ENCODE results near the gene ADGRL1. TPM values are rescaled to one million over a fixed set of nuclear protein-coding genes. Genes with fewer than 3 reads are reported as not detected.
"Not testable (repeated sequence)": the region's sequence is repeated elsewhere in the genome, so short reads cannot be mapped to it uniquely, and the experiment has no call there.

The ADGRL1 gene
- total RNA-seq, 2 experiments from 2014 or later = 22.2 to 23.9 TPM

DNA sequence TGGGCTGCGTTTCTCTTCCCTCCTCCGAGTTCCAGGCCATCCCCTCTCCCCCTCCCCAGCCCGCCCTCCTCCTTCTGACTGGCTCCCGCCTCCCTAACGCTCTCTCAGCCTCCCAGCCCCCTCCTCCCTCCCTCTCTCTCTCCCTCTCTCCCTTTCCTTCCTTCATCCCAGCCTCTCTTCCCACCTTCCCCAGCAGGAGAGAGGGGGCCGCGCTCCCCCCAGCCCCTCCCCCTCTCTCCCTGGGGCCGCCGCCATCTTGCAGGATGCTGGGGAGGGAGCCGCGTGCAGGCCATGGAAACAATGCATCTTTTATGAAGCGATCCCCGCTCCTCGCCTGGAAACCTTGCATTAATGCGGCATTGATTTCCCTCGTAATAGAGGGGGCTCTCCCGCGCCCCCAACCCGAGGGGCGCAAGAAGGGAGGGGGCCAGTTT lies 42.6 kb upstream of the ADGRL1 start:
- peak overlapping the region in 1 of 2 donors; percentile 13 for H3K27ac ChIP-seq (ENCODE audit: low read depth in 1 of 2, low read length in 2 of 2)
- peak; percentile 8 to 64 (median 37) for DNase-seq

GRCh38 chr19:14247548-14248471 lies 41.8 kb upstream of the ADGRL1 start:
- H3K27me3 ChIP-seq (ENCODE audit: control insufficient read depth in 1 of 2, insufficient read depth in 2 of 2, low read length in 2 of 2); H3K36me3 ChIP-seq (ENCODE audit: insufficient read depth, low read length); intact Hi-C loops (cut with DNase I, micrococcal nuclease); H3K9me3 Mint-ChIP-seq; H3K4me1 Mint-ChIP-seq (ENCODE audit: low read depth); POLR2A ChIA-PET; H3K27me3 Mint-ChIP-seq; H3K9me3 ChIP-seq (ENCODE audit: control insufficient read depth in 1 of 2, insufficient read depth in 1 of 2, low read length in 2 of 2); H3K36me3 Mint-ChIP-seq (ENCODE audit: low read depth); CTCF ChIA-PET; H3K27ac ChIP-seq (ENCODE audit: low read depth in 1 of 2, low read length in 2 of 2): not testable (repeated sequence)
- Mint-ChIP-seq H3K4me3 (peak overlapping the region; percentile 84), H3K27ac (peak overlapping the region; percentile 70)
- DNase-seq (peak in 2 of 14 experiments; percentile 8 to 33), ATAC-seq (ENCODE audit: poor library complexity) (peak; percentile 38)
- peaks cover 21% of the 10 kb centered on the region for H3K4me1 ChIP-seq (ENCODE audit: insufficient read depth, low read length)
- peak overlapping the region; percentile 61 for H3K4me3 ChIP-seq (ENCODE audit: low read length)

More for the DNA sequence above, 42.6 kb upstream of the ADGRL1 start:
- Mint-ChIP-seq H3K27ac (peak overlapping the region; percentile 70), H3K27me3 (no peaks in the 10 kb centered on the region), H3K9me3 (no peaks in the 10 kb centered on the region), H3K4me3 (peak overlapping the region; percentile 68), H3K36me3 (ENCODE audit: low read depth) (no peaks in the 10 kb centered on the region), H3K4me1 (ENCODE audit: low read depth) (peaks cover 5% of the 10 kb centered on the region)
- peak; percentile 81 for ATAC-seq (ENCODE audit: poor library complexity)
- TF ChIP-seq, protein P1, sequence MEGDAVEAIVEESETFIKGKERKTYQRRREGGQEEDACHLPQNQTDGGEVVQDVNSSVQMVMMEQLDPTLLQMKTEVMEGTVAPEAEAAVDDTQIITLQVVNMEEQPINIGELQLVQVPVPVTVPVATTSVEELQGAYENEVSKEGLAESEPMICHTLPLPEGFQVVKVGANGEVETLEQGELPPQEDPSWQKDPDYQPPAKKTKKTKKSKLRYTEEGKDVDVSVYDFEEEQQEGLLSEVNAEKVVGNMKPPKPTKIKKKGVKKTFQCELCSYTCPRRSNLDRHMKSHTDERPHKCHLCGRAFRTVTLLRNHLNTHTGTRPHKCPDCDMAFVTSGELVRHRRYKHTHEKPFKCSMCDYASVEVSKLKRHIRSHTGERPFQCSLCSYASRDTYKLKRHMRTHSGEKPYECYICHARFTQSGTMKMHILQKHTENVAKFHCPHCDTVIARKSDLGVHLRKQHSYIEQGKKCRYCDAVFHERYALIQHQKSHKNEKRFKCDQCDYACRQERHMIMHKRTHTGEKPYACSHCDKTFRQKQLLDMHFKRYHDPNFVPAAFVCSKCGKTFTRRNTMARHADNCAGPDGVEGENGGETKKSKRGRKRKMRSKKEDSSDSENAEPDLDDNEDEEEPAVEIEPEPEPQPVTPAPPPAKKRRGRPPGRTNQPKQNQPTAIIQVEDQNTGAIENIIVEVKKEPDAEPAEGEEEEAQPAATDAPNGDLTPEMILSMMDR (IDR thresholded peaks at IDR 0.05) = no peak
- POLR2A ChIA-PET = no interaction called here
- CTCF ChIA-PET = no interaction called here
- Histone ChIP-seq H3K4me1 (ENCODE audit: insufficient read depth, low read length) (peaks cover 21% of the 10 kb centered on the region), H3K9me3 (ENCODE audit: control insufficient read depth in 1 of 2, insufficient read depth in 1 of 2, low read length in 2 of 2) (no peaks in the 10 kb centered on the region), H3K27me3 (ENCODE audit: control insufficient read depth in 1 of 2, insufficient read depth in 2 of 2, low read length in 2 of 2) (no peaks in the 10 kb centered on the region), H3K36me3 (ENCODE audit: insufficient read depth, low read length) (no peaks in the 10 kb centered on the region), H3K4me3 (ENCODE audit: low read length) (peak overlapping the region; percentile 61)
- intact Hi-C loops (cut with DNase I, micrococcal nuclease) = no loop called here

DNA sequence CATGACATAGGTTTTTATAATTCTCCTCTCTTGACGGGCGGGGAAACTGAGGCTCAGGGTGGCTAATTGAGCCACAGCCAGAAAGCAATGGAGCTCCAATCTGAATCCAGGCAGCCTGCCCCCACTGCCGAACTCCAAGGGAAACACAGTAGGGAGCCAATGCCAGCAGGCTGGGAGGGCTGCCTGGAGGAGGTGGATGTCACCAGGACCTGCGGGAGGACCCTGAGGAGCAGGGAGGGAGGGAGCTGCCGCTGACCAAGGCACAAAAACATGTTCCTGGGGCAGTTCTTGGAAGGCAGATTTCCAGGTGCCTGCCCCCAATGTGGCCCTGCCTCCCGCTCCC lies 41.2 kb upstream of the ADGRL1 start:
- H3K4me3 ChIP-seq (ENCODE audit: low read length); POLR2A ChIA-PET; H3K36me3 ChIP-seq (ENCODE audit: insufficient read depth, low read length); H3K9me3 ChIP-seq (ENCODE audit: control insufficient read depth in 1 of 2, insufficient read depth in 1 of 2, low read length in 2 of 2); H3K9me3 Mint-ChIP-seq; intact Hi-C loops (cut with DNase I, micrococcal nuclease); DNase-seq; H3K27me3 ChIP-seq (ENCODE audit: control insufficient read depth in 1 of 2, insufficient read depth in 2 of 2, low read length in 2 of 2); H3K4me1 Mint-ChIP-seq (ENCODE audit: low read depth); CTCF ChIA-PET; H3K27ac ChIP-seq (ENCODE audit: low read depth in 1 of 2, low read length in 2 of 2); H3K27me3 Mint-ChIP-seq; ATAC-seq (ENCODE audit: poor library complexity); H3K36me3 Mint-ChIP-seq (ENCODE audit: low read depth): not testable (repeated sequence)
- Mint-ChIP-seq H3K27ac (peak overlapping the region; percentile 70), H3K4me3 (peak overlapping the region; percentile 25)
- H3K4me1 ChIP-seq (ENCODE audit: insufficient read depth, low read length) = peaks cover 21% of the 10 kb centered on the region

DNA sequence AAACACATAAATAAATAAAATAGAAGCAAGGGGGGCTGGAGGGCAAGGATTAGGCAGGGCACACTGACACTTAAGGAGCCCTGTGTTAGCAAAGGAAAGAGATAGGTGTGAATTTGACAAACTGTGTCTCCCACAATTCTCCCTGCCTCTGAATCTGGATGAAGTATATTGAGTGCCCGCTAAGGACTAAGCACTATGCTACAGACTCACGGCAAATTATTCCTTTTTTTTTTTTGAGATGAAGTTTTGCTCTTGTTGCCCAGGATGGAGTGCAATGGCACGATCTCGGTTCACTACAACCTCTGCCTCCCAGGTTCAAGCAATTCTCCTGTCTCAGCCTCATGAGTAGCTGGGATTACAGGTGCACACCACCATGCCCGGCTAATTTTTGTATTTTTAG lies 38.4 kb upstream of the ADGRL1 start:
- H3K9me3 Mint-ChIP-seq; H3K4me1 Mint-ChIP-seq (ENCODE audit: low read depth); H3K27me3 ChIP-seq (ENCODE audit: control insufficient read depth in 1 of 2, insufficient read depth in 2 of 2, low read length in 2 of 2); DNase-seq; H3K27me3 Mint-ChIP-seq; CTCF ChIA-PET; H3K27ac ChIP-seq (ENCODE audit: low read depth in 1 of 2, low read length in 2 of 2); H3K27ac Mint-ChIP-seq; H3K4me3 ChIP-seq (ENCODE audit: low read length); H3K36me3 Mint-ChIP-seq (ENCODE audit: low read depth); H3K4me3 Mint-ChIP-seq; ATAC-seq (ENCODE audit: poor library complexity); H3K9me3 ChIP-seq (ENCODE audit: control insufficient read depth in 1 of 2, insufficient read depth in 1 of 2, low read length in 2 of 2); intact Hi-C loops (cut with DNase I, micrococcal nuclease); H3K36me3 ChIP-seq (ENCODE audit: insufficient read depth, low read length): not testable (repeated sequence)
- POLR2A ChIA-PET = interaction anchor here (0.6 kb wide), 1 partner anchor 18 kb away, joined by 3 read pairs; no protein-coding TSS in a partner anchor
- peaks cover 18% of the 10 kb centered on the region for H3K4me1 ChIP-seq (ENCODE audit: insufficient read depth, low read length)

DNA sequence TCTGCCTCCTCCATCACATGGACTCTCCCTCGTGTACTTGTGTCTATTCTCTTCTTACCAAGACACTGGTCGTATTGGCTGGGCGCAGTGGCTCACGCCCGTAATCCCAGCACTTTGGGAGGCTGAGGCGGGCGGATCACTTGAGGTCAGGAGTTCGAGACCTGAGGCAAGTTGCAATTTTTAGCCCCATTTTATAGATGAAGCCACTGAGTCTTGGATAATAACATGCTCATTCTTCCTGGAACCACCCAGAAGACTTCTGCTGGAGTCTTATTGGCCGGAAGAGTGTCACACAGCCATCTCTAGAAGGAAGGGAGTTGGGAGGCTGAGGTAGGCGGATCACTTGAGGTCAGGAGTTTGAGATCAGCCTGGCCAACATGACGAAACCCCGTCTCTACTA lies 37.7 kb upstream of the ADGRL1 start:
- ATAC-seq (ENCODE audit: poor library complexity); H3K27ac Mint-ChIP-seq; H3K9me3 Mint-ChIP-seq; H3K27me3 Mint-ChIP-seq; POLR2A ChIA-PET; H3K4me3 Mint-ChIP-seq; DNase-seq; H3K4me1 Mint-ChIP-seq (ENCODE audit: low read depth); H3K27ac ChIP-seq (ENCODE audit: low read depth in 1 of 2, low read length in 2 of 2); H3K9me3 ChIP-seq (ENCODE audit: control insufficient read depth in 1 of 2, insufficient read depth in 1 of 2, low read length in 2 of 2); H3K4me3 ChIP-seq (ENCODE audit: low read length); H3K27me3 ChIP-seq (ENCODE audit: control insufficient read depth in 1 of 2, insufficient read depth in 2 of 2, low read length in 2 of 2); intact Hi-C loops (cut with DNase I, micrococcal nuclease); H3K36me3 ChIP-seq (ENCODE audit: insufficient read depth, low read length); CTCF ChIA-PET; H3K36me3 Mint-ChIP-seq (ENCODE audit: low read depth): not testable (repeated sequence)
- H3K4me1 ChIP-seq (ENCODE audit: insufficient read depth, low read length) = peaks cover 11% of the 10 kb centered on the region

All from CD4-positive, alpha-beta T cell (primary cell).